GM12891 (cell line): ENCODE measurements around the gene FLT4.

Experiments
- POLR2A ChIP-seq: IDR thresholded peaks from 2 replicates; pipeline ENCODE4 v1.6.1; 2011; ENCODE audit warnings: low read depth, low read length, control low read depth
- POLR2AphosphoS5 ChIP-seq: IDR thresholded peaks from 2 replicates; pipeline ENCODE4 v1.6.1; 2011; ENCODE audit warnings: low read depth, low read length, control low read depth

DNA sequence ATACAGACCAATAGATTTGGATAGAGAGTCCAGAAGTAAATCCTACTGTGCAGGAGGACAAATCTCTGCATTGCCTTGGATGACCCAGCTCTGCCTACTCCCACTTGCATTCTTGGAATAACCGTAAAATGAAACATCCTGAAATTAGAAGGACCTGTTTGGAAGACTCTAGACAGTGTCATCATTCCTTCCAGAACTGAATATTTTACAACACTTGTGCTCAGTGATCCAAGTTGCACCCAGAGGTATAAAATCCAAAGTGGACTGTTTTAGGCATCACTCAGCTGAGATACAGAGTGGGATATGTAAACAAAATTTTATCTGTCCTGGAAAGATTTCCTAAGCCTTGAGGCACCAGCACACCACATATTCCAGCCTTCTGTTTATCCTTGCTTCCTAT lies 46.7 kb upstream of the FLT4 start:
- TF ChIP-seq POLR2A, result no peak
- no peak for TF ChIP-seq POLR2AphosphoS5
